GM21723 (cell line): ENCODE results near the gene MSI2.
"Not testable (repeated sequence)": the region's sequence is repeated elsewhere in the genome, so short reads cannot be mapped to it uniquely, and the experiment has no call there.

Experiments
- ATAC-seq: cut with Tn5 transposase; IDR thresholded peaks from one replicate; pipeline ENCODE4 v1.9.1; 2021; ENCODE audit warnings: mild to moderate bottlenecking, moderate library complexity; ENCODE audit not compliant: unreplicated experiment

Gene MSI2

DNA sequence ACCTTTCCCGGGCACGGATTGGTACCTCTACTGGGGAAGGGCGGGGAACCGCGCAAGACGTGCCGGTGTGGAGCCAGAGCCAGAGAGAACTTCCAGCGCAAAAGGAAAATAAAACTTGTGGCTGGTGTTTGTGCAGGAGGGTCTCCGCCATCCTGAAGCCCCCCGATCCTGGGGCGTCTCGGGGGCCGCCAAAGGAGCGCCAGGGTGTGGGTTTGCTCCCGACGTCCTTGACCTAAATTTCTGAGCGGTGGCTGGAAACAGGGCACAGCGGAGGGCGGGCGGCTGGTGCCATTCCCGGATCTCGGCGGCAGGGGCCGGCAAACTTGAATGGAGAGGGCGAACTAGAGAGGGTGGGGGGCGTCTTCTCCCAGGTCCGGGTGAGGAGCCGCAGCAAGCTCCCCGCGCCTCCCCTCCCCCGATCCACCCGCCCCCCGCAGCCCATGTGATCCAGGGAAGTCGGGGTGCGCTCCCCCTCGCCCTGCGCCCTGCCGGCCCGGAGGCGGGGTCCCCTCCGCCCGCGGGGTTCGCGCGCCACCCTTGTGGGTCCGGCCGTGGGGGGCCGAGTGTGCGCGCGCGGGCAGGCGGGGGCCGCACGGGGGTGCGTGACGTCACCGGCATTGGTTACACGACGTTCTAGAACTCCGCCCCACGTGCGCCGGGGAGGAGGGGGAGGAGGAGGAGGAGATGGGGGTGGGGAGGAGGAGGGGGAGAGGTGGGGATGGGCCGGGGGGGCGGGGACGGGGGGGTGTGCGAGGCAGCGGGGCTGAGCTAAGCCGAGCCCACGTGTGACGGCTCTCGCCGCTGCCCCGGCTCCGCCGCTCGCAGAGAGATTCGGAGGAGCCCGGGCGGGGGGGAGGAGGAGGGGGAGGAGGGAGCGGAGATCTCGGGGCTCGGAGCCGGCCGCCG is at the start of gene MSI2:
MSI2 (plus strand) TSS at position 748 of the 906 bp plus-strand sequence. CDS start 220 bp downstream, outside the sequence.
- peak; percentile 53 for ATAC-seq

- ATAC-seq = no peak
Measured at GRCh38 chr17:57206928-57207327, 49.4 kb upstream of the MSI2 start.

- no peak for ATAC-seq
Measured at GRCh38 chr17:57207396-57207795, 48.9 kb upstream of the MSI2 start.

- ATAC-seq = no peak
Measured at GRCh38 chr17:57210224-57210553, 46.1 kb upstream of the MSI2 start.

DNA sequence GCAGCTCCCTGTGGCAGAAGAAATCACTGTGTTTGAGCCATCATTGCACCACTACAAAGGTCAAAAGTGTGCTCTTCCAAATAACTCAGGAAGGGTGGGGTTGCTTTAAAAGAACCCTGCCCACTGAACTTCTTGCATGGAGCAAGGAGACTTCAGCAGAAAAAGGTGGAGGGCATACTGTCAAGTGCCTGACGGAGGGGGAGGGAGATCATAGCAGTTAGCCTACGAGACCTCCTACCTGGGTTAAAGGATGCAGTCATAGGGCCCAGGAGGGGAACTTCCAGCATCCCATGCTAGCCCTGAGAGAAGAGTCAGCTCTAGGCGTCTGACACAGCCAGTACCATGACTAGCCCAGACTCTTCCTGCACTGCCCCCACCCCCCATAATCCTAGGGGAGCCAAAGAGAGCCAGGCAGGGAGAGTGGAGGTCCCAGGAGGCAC is 45.3 kb upstream of the MSI2 start:
- no peak for ATAC-seq

- no peak for ATAC-seq
Measured at GRCh38 chr17:57211543-57211942, 44.8 kb upstream of the MSI2 start.

DNA sequence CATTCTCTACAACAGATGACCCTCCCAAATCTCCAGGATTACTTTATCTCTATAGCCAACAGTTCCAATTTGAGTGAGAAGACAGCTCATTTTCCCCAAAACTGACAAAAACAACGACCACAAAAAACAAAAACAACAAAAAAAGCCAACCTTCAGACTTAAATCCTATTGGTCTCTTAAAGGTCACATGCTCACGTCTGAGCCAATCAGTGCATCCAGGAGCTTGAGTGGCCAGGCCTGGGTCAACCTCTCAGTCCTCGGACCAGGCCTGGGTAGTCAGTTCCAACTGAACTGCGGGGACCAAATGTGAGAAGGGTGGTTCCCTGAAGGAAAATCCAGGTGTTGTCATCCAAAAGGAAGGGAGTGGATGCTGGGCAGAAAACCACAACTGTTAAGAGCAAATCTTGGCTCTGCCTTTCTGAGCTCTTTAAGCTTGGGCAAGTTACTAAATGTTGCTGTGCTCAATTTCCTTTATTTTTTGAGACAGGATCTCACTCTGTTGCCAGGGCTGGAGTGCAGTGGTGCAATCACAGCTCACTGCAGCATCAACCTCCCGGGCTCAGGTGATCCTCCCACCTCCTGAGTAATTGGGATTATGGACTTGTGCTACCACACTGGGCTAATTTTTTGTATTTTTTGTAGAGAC is 43.0 kb upstream of the MSI2 start:
- no peak for ATAC-seq

DNA sequence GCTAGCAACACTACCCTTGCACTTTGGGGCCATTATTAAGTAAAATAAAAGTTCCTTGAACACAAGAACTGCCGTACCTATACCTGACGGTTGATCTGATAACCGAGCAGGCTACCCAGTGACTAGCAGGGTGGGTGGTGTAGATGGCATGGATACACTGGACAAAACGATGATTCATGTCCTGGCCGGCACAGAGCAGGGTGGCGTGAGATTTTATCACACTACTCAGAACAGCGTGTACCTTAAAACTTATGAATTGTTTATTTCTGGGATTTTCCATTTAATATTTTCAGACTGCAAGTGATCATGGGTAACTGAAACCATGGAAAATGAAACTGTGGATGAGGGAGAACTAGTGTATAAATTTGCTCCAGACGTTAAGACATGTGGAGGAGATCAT is 41.0 kb upstream of the MSI2 start:
- ATAC-seq = no peak

DNA sequence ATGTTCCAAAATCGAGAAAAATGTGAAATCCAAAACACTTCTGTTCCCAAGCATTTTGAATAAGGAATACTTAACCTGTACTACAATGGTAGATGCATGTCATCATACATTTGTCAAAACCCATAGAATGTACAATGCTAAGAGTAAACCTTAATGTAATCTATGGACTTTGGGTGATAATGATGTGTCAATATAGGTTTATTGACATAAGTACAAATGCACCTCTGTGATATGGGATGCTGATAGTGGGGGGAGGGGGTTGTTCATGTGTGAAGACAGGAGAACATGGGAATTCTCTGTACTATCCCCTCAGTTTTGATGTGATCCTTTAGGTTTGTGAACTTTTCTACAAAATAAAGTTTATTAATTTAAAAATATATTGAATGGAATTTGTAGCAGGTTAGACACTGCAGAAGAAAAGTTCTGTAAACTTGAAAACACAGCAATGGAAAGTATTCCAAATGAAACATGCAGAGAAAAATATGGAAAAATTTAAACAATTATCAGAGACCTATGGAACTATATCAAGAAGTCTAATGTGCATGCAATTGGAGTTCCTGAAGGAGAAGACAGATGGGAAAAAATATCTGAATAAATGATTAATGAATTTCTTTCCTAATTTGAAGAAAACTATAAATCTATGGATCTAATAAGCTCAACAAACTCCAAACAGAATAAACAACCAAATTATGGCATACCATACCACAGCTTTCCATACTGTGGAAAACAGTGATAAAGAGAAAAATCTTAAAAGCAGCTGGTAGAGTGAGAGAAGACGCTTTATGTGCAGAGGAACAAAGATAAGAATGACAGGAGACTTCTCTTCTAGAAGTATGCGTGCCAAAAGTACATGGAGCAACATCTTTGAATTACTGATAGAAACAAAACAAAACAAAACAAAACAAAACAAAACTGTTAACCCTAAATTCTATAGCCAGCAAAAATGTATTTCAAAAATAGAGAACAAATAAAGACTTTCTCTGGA is 34.7 kb upstream of the MSI2 start:
- no peak for ATAC-seq

DNA sequence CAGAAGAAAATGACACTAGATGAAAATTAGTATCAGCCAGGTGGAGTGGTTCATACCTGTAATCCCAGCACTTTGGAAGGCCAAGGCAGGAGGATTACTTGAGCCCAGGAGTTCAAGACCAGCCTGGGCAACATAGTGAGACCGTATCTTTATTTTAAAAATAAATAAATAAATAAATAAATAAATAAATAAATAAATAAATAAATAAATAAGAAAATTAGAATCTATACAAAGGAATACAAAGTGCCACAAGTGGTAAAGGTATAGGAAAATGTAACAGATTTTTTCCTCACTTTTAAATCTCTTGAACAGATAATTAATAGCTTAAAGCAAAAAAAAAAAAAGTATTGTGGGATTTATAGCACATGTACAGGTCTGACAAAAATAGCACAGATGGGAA is 33.9 kb upstream of the MSI2 start:
- ATAC-seq = not testable (repeated sequence)

DNA sequence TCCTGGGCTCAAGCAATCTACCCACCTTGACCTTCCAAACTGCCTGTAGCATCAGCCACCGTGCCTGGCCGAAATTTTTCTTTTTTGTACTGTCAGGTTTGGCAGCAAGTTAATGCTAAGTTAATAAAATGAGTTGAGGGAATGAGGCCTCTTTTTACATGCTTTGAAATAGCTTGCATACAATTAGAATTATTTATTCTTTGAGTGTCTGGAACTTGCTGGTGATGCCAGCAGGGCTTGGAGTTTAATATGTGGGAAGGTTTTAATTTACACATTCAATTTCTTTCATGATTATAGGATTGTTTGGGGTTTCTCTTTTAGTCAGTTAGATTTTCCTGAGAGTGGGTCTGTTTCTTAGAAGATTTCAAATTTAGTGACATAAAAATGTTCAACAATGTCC is 31.2 kb upstream of the MSI2 start:
- ATAC-seq = no peak

- ATAC-seq = no peak
Measured at GRCh38 chr17:57226793-57227192, 29.5 kb upstream of the MSI2 start.

DNA sequence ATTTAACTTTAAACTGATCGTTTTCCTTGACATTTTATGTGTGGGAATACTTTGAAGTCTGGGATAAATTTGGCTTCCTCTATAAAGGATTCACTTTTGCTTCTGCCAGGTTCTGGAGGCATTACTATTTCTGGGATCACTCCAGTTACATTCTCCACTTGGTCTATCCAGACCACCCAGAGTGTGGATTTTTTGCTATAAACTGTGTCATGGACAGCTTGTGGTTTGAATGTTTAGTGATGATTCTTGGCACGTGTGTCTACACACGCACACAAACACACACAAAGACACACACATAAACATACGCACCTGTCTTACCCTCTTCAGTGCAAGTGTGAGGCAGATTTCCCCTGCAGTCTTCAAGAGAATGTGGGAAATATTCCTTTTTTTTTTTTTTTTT is 27.4 kb upstream of the MSI2 start:
- no peak for ATAC-seq

- ATAC-seq = no peak
Measured at GRCh38 chr17:57234061-57234738, 22.1 kb upstream of the MSI2 start.

- ATAC-seq = no peak
Measured at GRCh38 chr17:57234739-57235092, 21.6 kb upstream of the MSI2 start.

GRCh38 chr17:57235124-57235523 is 21.2 kb upstream of the MSI2 start:
- ATAC-seq = no peak

GRCh38 chr17:57236686-57237299 is 19.5 kb upstream of the MSI2 start:
- ATAC-seq = no peak

GRCh38 chr17:57240648-57241047 is 15.7 kb upstream of the MSI2 start:
- no peak for ATAC-seq

DNA sequence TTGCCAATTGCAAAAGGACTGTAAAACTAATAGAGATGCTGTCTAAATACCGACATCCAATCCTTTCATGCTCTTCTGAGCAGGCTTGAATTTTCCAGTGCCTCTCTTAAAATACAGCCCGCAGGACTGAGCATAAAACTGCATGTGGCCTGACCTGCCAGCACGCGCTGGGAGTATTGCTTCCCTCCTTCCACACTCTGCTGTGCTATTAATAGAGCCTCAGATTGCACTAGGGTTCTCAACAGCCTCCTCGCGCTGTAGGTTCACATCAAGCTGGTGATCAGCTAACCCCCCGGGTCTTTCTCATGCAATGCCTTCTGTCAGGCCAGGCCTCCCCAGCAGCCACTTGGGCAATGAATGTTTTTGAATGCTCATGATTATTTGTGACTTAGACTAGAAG is 14.2 kb upstream of the MSI2 start:
- no peak for ATAC-seq

DNA sequence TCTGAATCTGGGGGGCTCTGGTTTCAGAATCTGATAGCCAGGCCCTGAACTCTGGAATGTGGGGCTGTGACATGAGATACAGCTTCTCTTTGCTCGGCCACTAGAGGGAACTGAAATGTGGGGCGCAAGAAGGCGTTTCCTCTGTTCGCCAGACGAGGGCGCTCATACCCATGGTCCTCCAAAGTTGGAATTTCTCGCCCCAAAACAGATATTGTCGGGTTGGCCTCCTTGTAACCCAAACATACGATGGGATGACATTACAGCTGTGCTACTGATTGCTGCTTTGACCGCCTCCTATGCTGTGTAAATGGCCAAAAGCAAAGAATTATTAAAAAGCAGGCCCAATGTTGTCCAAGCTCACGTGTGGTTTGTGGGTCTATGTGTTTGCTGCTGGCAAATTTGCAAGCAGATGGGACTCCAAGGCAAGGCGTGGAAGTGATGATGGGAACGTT is 13.1 kb upstream of the MSI2 start:
- no peak for ATAC-seq
